Measurements from ENCODE around the gene ACVR1B. TPM values are rescaled to one million over a fixed set of nuclear protein-coding genes. Genes with fewer than 3 reads are reported as not detected.

ACVR1B gene
- total RNA-seq, 4 donors from 2014 or later, result 67.4 to 87.0 (median 80.5) TPM

GRCh38 chr12:51942501-51943000, 8.9 kb upstream of the ACVR1B start:
- peak in 1 of 2 donors; percentile 80 for DNase-seq (ENCODE audit: low spot score in 2 of 2)
- no peak for TF ChIP-seq POLR2A (IDR thresholded peaks at IDR 0.05)
- no peak for TF ChIP-seq CTCF (IDR thresholded peaks at IDR 0.05)
- no peak overlapping the region for H3K4me3 ChIP-seq (ENCODE audit: low read depth, poor library complexity, severe bottlenecking)
- 70% methylated on average over 6 of the region's 6 CpGs for WGBS, 2 donors
- intact Hi-C loops (cut with DNase I; ENCODE audit: low total_unique reads), result no loop called here

GRCh38 chr12:51943346-51943745, 8.2 kb upstream of the ACVR1B start:
- TF ChIP-seq CTCF (IDR thresholded peaks at IDR 0.05), result no peak
- no peak for TF ChIP-seq POLR2A (IDR thresholded peaks at IDR 0.05)
- DNase-seq (ENCODE audit: low spot score in 2 of 2), result peak in 1 of 2 donors; percentile 50
- intact Hi-C loops (cut with DNase I; ENCODE audit: low total_unique reads), result no loop called here
- no peak overlapping the region for H3K4me3 ChIP-seq (ENCODE audit: low read depth, poor library complexity, severe bottlenecking)
- 93 to 95% methylated on average over 2 of the region's 2 CpGs for WGBS, 2 donors

DNA sequence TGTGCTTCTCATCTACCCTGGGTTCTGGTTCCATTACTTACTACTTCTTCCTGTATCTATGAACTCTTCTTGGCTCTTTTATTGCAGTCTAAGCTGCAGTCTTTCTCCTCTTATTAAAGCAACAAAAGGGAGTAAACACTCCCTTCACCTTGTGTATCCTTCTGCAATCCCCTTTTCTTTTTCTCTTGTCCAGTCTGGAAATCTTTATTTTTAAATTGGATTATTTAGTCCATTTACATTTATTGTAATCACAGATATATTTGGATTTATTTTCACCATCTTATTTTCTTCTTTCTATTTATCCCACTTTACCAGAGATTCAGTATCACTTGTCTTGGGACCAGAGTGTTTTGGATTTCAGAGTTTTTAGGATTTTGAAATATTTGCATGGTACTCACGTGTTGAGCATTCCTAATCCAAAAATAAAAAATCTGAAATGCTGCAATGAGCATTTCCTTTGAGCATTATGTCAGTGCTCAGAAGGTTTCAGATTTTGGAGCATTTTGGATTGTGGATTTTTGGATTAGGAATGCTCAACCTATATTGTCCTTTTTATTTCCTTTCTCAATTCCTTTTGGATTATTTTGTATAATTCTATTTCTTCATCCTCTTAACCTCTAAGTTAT, 6.8 kb upstream of the ACVR1B start:
- intact Hi-C loops (cut with DNase I; ENCODE audit: low total_unique reads), result no loop called here
- no peak overlapping the region for H3K4me3 ChIP-seq (ENCODE audit: low read depth, poor library complexity, severe bottlenecking)
- DNase-seq (ENCODE audit: low spot score in 2 of 2), result no peak
- WGBS, 2 donors, result 93 to 96% methylated on average over 1 of the region's 1 CpG
- no peak for TF ChIP-seq CTCF (IDR thresholded peaks at IDR 0.05)
- TF ChIP-seq POLR2A (IDR thresholded peaks at IDR 0.05), result no peak

GRCh38 chr12:51947246-51947996, 4.1 kb upstream of the ACVR1B start:
- intact Hi-C loops (cut with DNase I; ENCODE audit: low total_unique reads), result no loop called here
- WGBS, 2 donors, result 94 to 97% methylated on average over 8 of the region's 8 CpGs
- no peak for TF ChIP-seq CTCF (IDR thresholded peaks at IDR 0.05)
- TF ChIP-seq POLR2A (IDR thresholded peaks at IDR 0.05), result no peak
- no peak overlapping the region for H3K4me3 ChIP-seq (ENCODE audit: low read depth, poor library complexity, severe bottlenecking)
- DNase-seq (ENCODE audit: low spot score in 2 of 2), result peak in 1 of 2 donors; percentile 50

DNA sequence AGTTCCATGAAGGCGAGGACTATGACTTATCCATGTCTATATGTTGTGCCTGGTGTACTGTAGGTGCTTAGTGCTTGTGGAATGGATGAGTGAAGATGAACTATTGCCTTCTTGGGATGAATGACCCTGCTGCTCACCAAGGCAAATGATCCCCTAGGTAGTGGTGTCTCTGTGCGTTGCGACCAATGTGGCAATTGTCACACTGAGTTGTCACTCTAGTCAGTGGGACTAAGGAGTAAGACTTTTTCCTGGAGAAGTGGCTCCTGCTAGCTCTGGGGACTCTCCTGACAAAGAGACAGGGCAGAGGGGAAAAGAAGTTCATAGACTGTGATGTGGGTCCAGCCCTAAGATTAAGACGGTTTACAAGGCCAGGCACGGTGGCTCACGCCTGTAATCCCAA, 3.4 kb upstream of the ACVR1B start:
- intact Hi-C loops (cut with DNase I; ENCODE audit: low total_unique reads), result no loop called here
- H3K4me3 ChIP-seq (ENCODE audit: low read depth, poor library complexity, severe bottlenecking), result no peak overlapping the region
- TF ChIP-seq POLR2A (IDR thresholded peaks at IDR 0.05) (no peak), CTCF (IDR thresholded peaks at IDR 0.05) (no peak)
- DNase-seq (ENCODE audit: low spot score in 2 of 2), result peak in 1 of 2 donors; percentile 57
- 91 to 96% methylated on average over 6 of the region's 6 CpGs for whole genome bisulfite sequencing, 2 donors
